ENCODE results near the gene MTHFD1L.
"Not testable (repeated sequence)": the region's sequence is repeated elsewhere in the genome, so short reads cannot be mapped to it uniquely, and the experiment has no call there.

Gene MTHFD1L

GRCh38 chr6:151021896-151022295 lies 156.4 kb downstream of the MTHFD1L start:
- DNase-seq: no peak

GRCh38 chr6:151022492-151022891 lies 157.0 kb downstream of the MTHFD1L start:
- no peak for DNase-seq

GRCh38 chr6:151023342-151023741 lies 157.8 kb downstream of the MTHFD1L start:
- DNase-seq: no peak

- no peak for DNase-seq
Measured at GRCh38 chr6:151024597-151024996, 159.1 kb downstream of the MTHFD1L start.

- DNase-seq: no peak
Measured at GRCh38 chr6:151025076-151025475, 159.6 kb downstream of the MTHFD1L start.

GRCh38 chr6:151026041-151026663 lies 160.7 kb downstream of the MTHFD1L start:
- DNase-seq: no peak

GRCh38 chr6:151027295-151027747 lies 161.8 kb downstream of the MTHFD1L start:
- DNase-seq: no peak

GRCh38 chr6:151027936-151028838 lies 162.7 kb downstream of the MTHFD1L start:
- DNase-seq: no peak

GRCh38 chr6:151029970-151030369 lies 164.5 kb downstream of the MTHFD1L start:
- DNase-seq: no peak

GRCh38 chr6:151032034-151032433 lies 166.5 kb downstream of the MTHFD1L start:
- no peak for DNase-seq

GRCh38 chr6:151034825-151035781 lies 169.6 kb downstream of the MTHFD1L start:
- DNase-seq: no peak

GRCh38 chr6:151036211-151036721 lies 170.8 kb downstream of the MTHFD1L start:
- DNase-seq: peak; percentile 30

GRCh38 chr6:151036869-151037680 lies 171.6 kb downstream of the MTHFD1L start:
- no peak for DNase-seq

GRCh38 chr6:151038616-151039015 lies 173.1 kb downstream of the MTHFD1L start:
- no peak for DNase-seq

- not testable (repeated sequence) for DNase-seq
Measured at GRCh38 chr6:151040888-151041521, 175.5 kb downstream of the MTHFD1L start.

- no peak for DNase-seq
Measured at GRCh38 chr6:151041686-151042085, 176.2 kb downstream of the MTHFD1L start.

GRCh38 chr6:151042911-151043330 lies 177.4 kb downstream of the MTHFD1L start:
- DNase-seq: not testable (repeated sequence)

- DNase-seq: no peak
Measured at GRCh38 chr6:151043944-151044343, 178.4 kb downstream of the MTHFD1L start.

GRCh38 chr6:151044465-151045441 lies 179.3 kb downstream of the MTHFD1L start:
- peak; percentile 93 for DNase-seq
